Mesenchymal stem cell (in vitro differentiated cells and primary cell): Measurements from ENCODE around the gene CXCL6.

Experiments
- DNase-seq: peaks from one replicate; pipeline ENCODE4 v3.0.0-alpha.2; 2013
- H2AFZ ChIP-seq: one replicate; pipeline ENCODE4 v1.6.1; 2013; ENCODE audit warnings: low read depth, mild to moderate bottlenecking, control low read depth, inconsistent platforms, low read length, moderate library complexity
- H2AK5ac ChIP-seq: 2 replicates; pipeline ENCODE4 v1.6.1; 2013; ENCODE audit warnings: low read length, moderate library complexity, mild to moderate bottlenecking, inconsistent platforms; ENCODE audit not compliant: severe bottlenecking
- H2BK120ac ChIP-seq: one replicate; pipeline ENCODE4 v1.6.1; 2013; ENCODE audit warnings: low read depth, mild to moderate bottlenecking, inconsistent platforms, low read length, moderate library complexity
- H2BK12ac ChIP-seq, 2 experiments: one replicate each; pipeline ENCODE4 v1.6.1; 2013; ENCODE audit warnings: inconsistent platforms in 2 of 2, low read length in 2 of 2, mild to moderate bottlenecking in 2 of 2, moderate library complexity in 2 of 2, control low read depth in 1 of 2
- H2BK15ac ChIP-seq: one replicate; pipeline ENCODE4 v1.6.1; 2013; ENCODE audit warnings: mild to moderate bottlenecking, low read depth, inconsistent platforms; ENCODE audit not compliant: poor library complexity, severe bottlenecking
- H2BK5ac ChIP-seq: 2 replicates; pipeline ENCODE4 v1.6.1; 2013; ENCODE audit warnings: low read depth, mild to moderate bottlenecking, low read length, control low read depth, inconsistent platforms; ENCODE audit not compliant: poor library complexity, severe bottlenecking
- H3K14ac ChIP-seq, 2 experiments: one replicate each; pipeline ENCODE4 v1.6.1; 2013; ENCODE audit warnings: inconsistent platforms in 2 of 2, low read length in 2 of 2, control low read depth in 1 of 2, mild to moderate bottlenecking in 1 of 2, moderate library complexity in 1 of 2
- H3K18ac ChIP-seq, 2 experiments: one replicate each; pipeline ENCODE4 v1.6.1; 2013; ENCODE audit warnings: inconsistent platforms in 2 of 2, low read length in 2 of 2, control low read depth in 1 of 2, low read depth in 1 of 2, mild to moderate bottlenecking in 1 of 2
- H3K23ac ChIP-seq, 2 experiments: one replicate each; pipeline ENCODE4 v1.6.1; 2013; ENCODE audit warnings: inconsistent platforms in 2 of 2, low read length in 2 of 2, mild to moderate bottlenecking in 2 of 2, moderate library complexity in 2 of 2, control low read depth in 1 of 2
- H3K27ac ChIP-seq: 2 replicates; pipeline ENCODE4 v1.5.1; 2013; ENCODE audit warnings: mild to moderate bottlenecking, moderate library complexity, low read length, control low read depth, inconsistent platforms; ENCODE audit not compliant: poor library complexity, severe bottlenecking
- H3K27me3 ChIP-seq, 2 experiments: 2 replicates each; pipeline versions ENCODE4 v1.6.1 to v1.7.0; 2013; ENCODE audit warnings: low read length in 2 of 2, mild to moderate bottlenecking in 2 of 2, moderate library complexity in 2 of 2, control low read depth in 1 of 2, inconsistent platforms in 1 of 2; ENCODE audit not compliant: control insufficient read depth in 1 of 2, insufficient read depth in 1 of 2
- H3K36me3 ChIP-seq, 2 experiments: 2 replicates each; pipeline versions ENCODE4 v1.6.1 to v1.7.0; 2013; ENCODE audit warnings: low read length in 2 of 2, control low read depth in 1 of 2, inconsistent platforms in 1 of 2, low read depth in 1 of 2, mild to moderate bottlenecking in 1 of 2; ENCODE audit not compliant: insufficient read depth in 2 of 2, control insufficient read depth in 1 of 2
- H3K4ac ChIP-seq, 2 experiments: one replicate each; pipeline ENCODE4 v1.6.1; 2013; ENCODE audit warnings: inconsistent platforms in 2 of 2, low read length in 2 of 2, mild to moderate bottlenecking in 2 of 2, moderate library complexity in 2 of 2, control low read depth in 1 of 2, low read depth in 1 of 2
- H3K4me1 ChIP-seq: 2 replicates; pipeline ENCODE4 v1.6.1; 2013; ENCODE audit warnings: low read depth, low read length, control low read depth; ENCODE audit not compliant: control insufficient read depth, insufficient read depth
- H3K4me2 ChIP-seq: 2 replicates; pipeline ENCODE4 v1.6.1; 2013; ENCODE audit warnings: low read length, mild to moderate bottlenecking, inconsistent platforms; ENCODE audit not compliant: poor library complexity, severe bottlenecking
- H3K4me3 ChIP-seq, 2 experiments: 2 replicates each; pipeline versions ENCODE4 v1.5.1 to v1.7.0; 2013; ENCODE audit warnings: low read length in 2 of 2, mild to moderate bottlenecking in 2 of 2, control low read depth in 1 of 2, low read depth in 1 of 2; ENCODE audit not compliant: insufficient read depth in 1 of 2
- H3K79me1 ChIP-seq: replicated peaks from 2 replicates; pipeline ENCODE4 v1.6.1; 2013; ENCODE audit warnings: mild to moderate bottlenecking, control low read depth, low read length, inconsistent platforms; ENCODE audit not compliant: poor library complexity, severe bottlenecking
- H3K9ac ChIP-seq: 2 replicates; pipeline ENCODE4 v1.7.0; 2013; ENCODE audit warnings: mild to moderate bottlenecking, low read length, moderate library complexity
- H3K9me3 ChIP-seq: 2 replicates; pipeline ENCODE4 v1.7.0; 2013; ENCODE audit warnings: mild to moderate bottlenecking, low read length; ENCODE audit not compliant: control insufficient read depth
- H4K8ac ChIP-seq: one replicate; pipeline ENCODE4 v1.6.1; 2013; ENCODE audit warnings: inconsistent platforms, mild to moderate bottlenecking, low read length, moderate library complexity
- H4K91ac ChIP-seq: one replicate; pipeline ENCODE4 v1.6.1; 2013; ENCODE audit warnings: mild to moderate bottlenecking, low read length, inconsistent platforms
- WGBS: methylation state at CpG from one replicate; pipeline ENCODE4 v1.1.7; 2013; ENCODE audit warnings: mixed read lengths; 5-methylcytosine and 5-hydroxymethylcytosine counted together

CXCL6 gene

GRCh38 chr4:73860181-73860580 lies 23.7 kb downstream of the CXCL6 start:
- H3K14ac ChIP-seq: no peak overlapping the region
- peak overlapping the region in 1 of 2 experiments; percentile 79 for H3K4ac ChIP-seq
- no peak overlapping the region for H3K4me3 ChIP-seq
- H3K4me2 ChIP-seq: no peak overlapping the region
- H4K8ac ChIP-seq: no peak overlapping the region
- H3K23ac ChIP-seq: no peak overlapping the region
- H2BK12ac ChIP-seq: no peak overlapping the region
- H2AK5ac ChIP-seq: no peak overlapping the region
- no peak overlapping the region for H2BK5ac ChIP-seq
- no peak overlapping the region for H3K9ac ChIP-seq
- H2BK120ac ChIP-seq: no peak overlapping the region
- peaks cover 2% of the 10 kb centered on the region for H3K4me1 ChIP-seq
- no peaks in the 10 kb centered on the region for H3K36me3 ChIP-seq
- H3K9me3 ChIP-seq: peaks cover 17% of the 10 kb centered on the region
- H3K79me1 ChIP-seq: no peaks in the 10 kb centered on the region
- no CpG with 5 or more reads among the region's 4 CpGs for WGBS
- no peak overlapping the region for H2BK15ac ChIP-seq
- DNase-seq: peak; percentile 34
- H3K27ac ChIP-seq: peak overlapping the region; percentile 94
- no peak overlapping the region for H2AFZ ChIP-seq
- H3K27me3 ChIP-seq: no peaks in the 10 kb centered on the region
- H4K91ac ChIP-seq: no peak overlapping the region
- no peak overlapping the region for H3K18ac ChIP-seq

- Histone ChIP-seq H3K36me3 (no peaks in the 10 kb centered on the region), H4K91ac (no peak overlapping the region), H3K27me3 (no peaks in the 10 kb centered on the region), H2BK120ac (no peak overlapping the region), H2BK15ac (no peak overlapping the region), H3K14ac (no peak overlapping the region), H3K79me1 (no peaks in the 10 kb centered on the region), H4K8ac (no peak overlapping the region), H3K27ac (no peak overlapping the region), H2BK12ac (no peak overlapping the region), H3K4me2 (no peak overlapping the region), H3K9me3 (peaks cover 17% of the 10 kb centered on the region), H2BK5ac (no peak overlapping the region), H3K4me1 (peaks cover 2% of the 10 kb centered on the region), H3K23ac (no peak overlapping the region), H2AFZ (no peak overlapping the region), H2AK5ac (no peak overlapping the region), H3K4me3 (no peak overlapping the region), H3K18ac (no peak overlapping the region), H3K4ac (no peak overlapping the region), H3K9ac (no peak overlapping the region)
- DNase-seq: no peak
- 89% methylated on average over 2 of the region's 3 CpGs for WGBS
These were observed 24.4 kb downstream of the CXCL6 start for GRCh38 chr4:73860917-73861316.

GRCh38 chr4:73862322-73862721 lies 25.8 kb downstream of the CXCL6 start:
- no peak overlapping the region for H2BK15ac ChIP-seq
- DNase-seq: peak; percentile 67
- H3K9me3 ChIP-seq: peaks cover 12% of the 10 kb centered on the region
- peak overlapping the region; percentile 24 for H2AK5ac ChIP-seq
- H3K27ac ChIP-seq: peak overlapping the region; percentile 31
- H3K23ac ChIP-seq: no peak overlapping the region
- peak overlapping the region; percentile 32 to 84 for H2BK12ac ChIP-seq
- no peak overlapping the region for H2BK5ac ChIP-seq
- H3K4me3 ChIP-seq: no peak overlapping the region
- no peak overlapping the region for H2BK120ac ChIP-seq
- no peak overlapping the region for H3K14ac ChIP-seq
- H4K8ac ChIP-seq: no peak overlapping the region
- H3K4ac ChIP-seq: no peak overlapping the region
- H3K27me3 ChIP-seq: no peaks in the 10 kb centered on the region
- H3K79me1 ChIP-seq: no peaks in the 10 kb centered on the region
- WGBS: 27% methylated on average over 1 of the region's 1 CpG
- peaks cover 2% of the 10 kb centered on the region for H3K4me1 ChIP-seq
- no peak overlapping the region for H3K9ac ChIP-seq
- no peak overlapping the region for H3K18ac ChIP-seq
- no peaks in the 10 kb centered on the region for H3K36me3 ChIP-seq
- H2AFZ ChIP-seq: no peak overlapping the region
- H3K4me2 ChIP-seq: no peak overlapping the region
- H4K91ac ChIP-seq: no peak overlapping the region

- H2BK15ac ChIP-seq: no peak overlapping the region
- H2AK5ac ChIP-seq: no peak overlapping the region
These were observed 27.9 kb downstream of the CXCL6 start for GRCh38 chr4:73864365-73864764.

More at GRCh38 chr4:73864365-73864764, 27.9 kb downstream of the CXCL6 start:
- H3K4me1 ChIP-seq: peaks cover 6% of the 10 kb centered on the region
- WGBS: 89% methylated on average over 2 of the region's 2 CpGs
- no peak overlapping the region for H3K27ac ChIP-seq
- H3K9ac ChIP-seq: no peak overlapping the region
- H3K79me1 ChIP-seq: no peaks in the 10 kb centered on the region
- H2BK5ac ChIP-seq: no peak overlapping the region
- H4K91ac ChIP-seq: no peak overlapping the region
- no peak overlapping the region for H2AFZ ChIP-seq
- peak overlapping the region; percentile 2 to 95 for H2BK12ac ChIP-seq
- H3K9me3 ChIP-seq: no peaks in the 10 kb centered on the region
- H3K4me3 ChIP-seq: no peak overlapping the region
- H3K36me3 ChIP-seq: no peaks in the 10 kb centered on the region
- peak overlapping the region in 1 of 2 experiments; percentile 62 for H3K18ac ChIP-seq
- peak overlapping the region; percentile 37 for H4K8ac ChIP-seq
- no peak overlapping the region for H3K23ac ChIP-seq
- no peaks in the 10 kb centered on the region for H3K27me3 ChIP-seq
- H2BK120ac ChIP-seq: no peak overlapping the region
- DNase-seq: no peak
- H3K4me2 ChIP-seq: no peak overlapping the region
- no peak overlapping the region for H3K4ac ChIP-seq
- H3K14ac ChIP-seq: no peak overlapping the region
